ENCODE measurements around the gene AFAP1. TPM values are rescaled to one million over a fixed set of nuclear protein-coding genes. Genes with fewer than 3 reads are reported as not detected.
A peak's percentile ranks its signal among the peaks of the same experiment; 100 is the strongest.

Gene AFAP1
- total and polyA plus RNA-seq, 12 donors: 2.9 to 8.9 (median 5.8) TPM

- DNase-seq (no peak), ATAC-seq (no peak)
- Histone ChIP-seq H3K4me1 (peaks cover 2 to 54% (median 39%) of the 10 kb centered on the region in 9 donors), H3K9me3 (no peaks in the 10 kb centered on the region), H3K27me3 (no peaks in the 10 kb centered on the region), H3K4me3 (no peak overlapping the region), H3K27ac (no peak overlapping the region), H3K36me3 (peaks cover 0 to 10% (median 0%) of the 10 kb centered on the region in 9 donors)
- intact Hi-C loops (cut with DNase I): loop anchor here in 2 of 10 donors (5.0 to 10.0 kb wide), 2 partner anchors 57 to 110 kb away; no protein-coding TSS in a partner anchor
- WGBS, 2 donors: 95 to 96% methylated on average over 3 of the region's 3 CpGs
- no peak for TF ChIP-seq CTCF (IDR thresholded peaks at IDR 0.05)
Measured at GRCh38 chr4:7874838-7875237, 64.8 kb downstream of the AFAP1 start.

- DNase-seq (no peak), ATAC-seq (no peak)
- no peak for TF ChIP-seq CTCF (IDR thresholded peaks at IDR 0.05)
- Histone ChIP-seq H3K36me3 (peaks cover 0 to 14% (median 0%) of the 10 kb centered on the region in 9 donors), H3K27me3 (no peaks in the 10 kb centered on the region), H3K9me3 (no peaks in the 10 kb centered on the region), H3K4me1 (peaks cover 2 to 45% (median 30%) of the 10 kb centered on the region in 9 donors), H3K27ac (no peak overlapping the region), H3K4me3 (no peak overlapping the region)
- WGBS, 2 donors: 97 to 100% methylated on average over 1 of the region's 1 CpG
- intact Hi-C loops (cut with DNase I): loop anchor here in 2 of 10 donors (5.0 to 10.0 kb wide), 2 partner anchors 58 to 111 kb away; no protein-coding TSS in a partner anchor
Measured at GRCh38 chr4:7873881-7874280, 65.8 kb downstream of the AFAP1 start.

- ATAC-seq: peak; percentile 30 to 49 (median 42)
- 20 to 32% methylated on average over 4 of the region's 4 CpGs for WGBS, 2 donors
- H3K36me3 ChIP-seq: peaks cover 0 to 25% (median 11%) of the 10 kb centered on the region in 9 donors
- TF ChIP-seq CTCF (IDR thresholded peaks at IDR 0.05): no peak
- H3K27ac ChIP-seq: peak overlapping the region in 3 of 10 donors; percentile 0 to 42 (median 41)
- intact Hi-C loops (cut with DNase I): loop anchor here in 2 of 10 donors (5.0 to 10.0 kb wide), 2 partner anchors 60 to 112 kb away; no protein-coding TSS in a partner anchor
- H3K4me3 ChIP-seq: no peak overlapping the region
- peak in 1 of 2 donors; percentile 15 for DNase-seq
- no peaks in the 10 kb centered on the region for H3K9me3 ChIP-seq
- peaks cover 2 to 33% (median 26%) of the 10 kb centered on the region in 9 donors for H3K4me1 ChIP-seq
- no peaks in the 10 kb centered on the region for H3K27me3 ChIP-seq
Measured at GRCh38 chr4:7872264-7872771, 67.3 kb downstream of the AFAP1 start.

DNA sequence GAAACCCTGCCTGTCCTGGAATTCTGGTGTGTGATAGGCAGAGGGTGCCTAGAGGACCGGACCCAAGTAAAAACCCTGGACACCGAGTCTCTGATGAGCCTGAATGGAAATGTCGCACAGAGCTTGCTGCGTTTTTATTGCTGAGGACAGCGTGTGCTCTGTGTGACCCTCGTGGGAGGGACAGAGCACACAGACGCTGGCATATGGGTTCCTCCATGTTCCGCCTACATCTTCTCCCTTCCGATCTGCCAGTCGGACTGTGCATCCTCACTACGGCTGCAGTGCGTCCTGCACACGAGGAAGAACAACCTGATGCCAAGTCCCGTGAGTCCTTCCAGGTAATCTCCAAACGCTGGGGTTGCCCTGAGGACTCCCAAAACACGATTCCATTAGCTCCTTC lies 68.3 kb downstream of the AFAP1 start:
- WGBS, 2 donors: 82 to 88% methylated on average over 16 of the region's 16 CpGs
- Histone ChIP-seq H3K27ac (peak overlapping the region in 4 of 10 donors; percentile 0 to 28 (median 4)), H3K4me3 (peak overlapping the region in 2 of 10 donors; percentile 6 to 10), H3K9me3 (no peaks in the 10 kb centered on the region), H3K4me1 (peaks cover 0 to 24% (median 17%) of the 10 kb centered on the region in 9 donors), H3K27me3 (no peaks in the 10 kb centered on the region), H3K36me3 (peaks cover 0 to 31% (median 12%) of the 10 kb centered on the region in 9 donors)
- no peak for TF ChIP-seq CTCF (IDR thresholded peaks at IDR 0.05)
- DNase-seq (no peak), ATAC-seq (peak in 4 of 8 donors; percentile 9 to 57 (median 28))
- intact Hi-C loops (cut with DNase I): loop anchor here in 2 of 10 donors (5.0 to 10.0 kb wide), 2 partner anchors 61 to 113 kb away; no protein-coding TSS in a partner anchor
